Fibroblast of skin of left biceps (primary cell): Measurements from ENCODE around the gene AMOTL2.

Experiments
- DNase-seq, 2 experiments: peaks; one replicate each; pipeline ENCODE4 v3.0.0-alpha.2; 2013; ENCODE audit warnings: low read depth in 2 of 2

AMOTL2 gene

DNA sequence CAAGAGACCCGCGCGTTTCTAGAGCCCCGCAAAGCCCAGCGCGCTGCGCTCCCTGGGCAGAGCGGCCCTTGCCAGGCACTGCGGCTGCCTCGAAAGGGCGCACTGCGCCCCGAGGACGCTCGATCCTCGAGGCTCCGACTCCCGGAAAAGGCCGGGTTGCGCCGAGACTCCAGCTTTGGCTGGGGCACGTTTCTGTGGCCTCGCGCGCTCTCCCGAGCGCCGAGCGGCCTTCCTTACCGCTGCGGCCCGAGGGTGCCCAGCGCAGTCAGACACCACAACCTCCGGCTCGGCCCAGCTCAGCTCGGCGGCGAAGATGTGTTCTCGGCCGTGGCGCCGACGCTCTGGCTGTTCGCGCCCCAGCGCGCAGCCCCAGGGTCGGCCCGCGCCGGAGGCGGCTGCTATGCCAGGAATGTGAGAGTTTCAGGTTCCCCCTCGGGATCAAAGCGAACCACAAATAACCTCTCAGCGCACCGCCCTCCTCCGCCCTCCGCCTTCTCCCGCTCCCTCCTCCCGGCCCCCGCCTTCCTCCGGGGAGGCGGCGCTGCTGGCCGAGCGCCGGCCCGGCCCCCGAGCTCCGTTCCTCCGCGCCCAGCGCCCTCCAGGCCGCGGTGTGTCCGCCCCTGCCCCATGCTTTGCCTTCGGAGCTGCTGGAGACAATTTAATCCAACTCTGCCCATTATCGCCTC is at the start of gene AMOTL2:
AMOTL2 (minus strand) TSS at position 343 of the 686 bp plus-strand sequence. CDS start 3,014 bp downstream, outside the sequence.
- DNase-seq: peak; percentile 94

DNA sequence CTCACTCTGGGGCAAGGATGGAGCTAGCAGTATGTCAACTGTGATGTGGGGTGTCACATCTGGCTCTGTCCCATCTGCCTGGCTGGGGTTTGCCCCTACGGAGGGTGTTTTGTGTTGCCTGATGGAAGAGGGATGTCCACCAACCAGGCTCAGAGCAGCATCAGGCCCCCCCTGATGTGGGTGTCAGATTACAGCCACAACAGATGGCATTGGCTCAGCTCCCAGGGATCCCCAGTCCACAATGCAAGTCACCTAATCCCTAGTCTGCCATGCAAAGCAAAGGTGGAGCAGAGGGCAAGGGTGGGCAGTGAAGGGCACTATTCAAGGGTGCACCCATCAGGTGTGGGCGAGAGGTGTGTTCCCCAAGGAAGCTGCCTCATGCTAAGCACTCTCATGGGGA is 48.9 kb upstream of the AMOTL2 start:
- no peak for DNase-seq

DNA sequence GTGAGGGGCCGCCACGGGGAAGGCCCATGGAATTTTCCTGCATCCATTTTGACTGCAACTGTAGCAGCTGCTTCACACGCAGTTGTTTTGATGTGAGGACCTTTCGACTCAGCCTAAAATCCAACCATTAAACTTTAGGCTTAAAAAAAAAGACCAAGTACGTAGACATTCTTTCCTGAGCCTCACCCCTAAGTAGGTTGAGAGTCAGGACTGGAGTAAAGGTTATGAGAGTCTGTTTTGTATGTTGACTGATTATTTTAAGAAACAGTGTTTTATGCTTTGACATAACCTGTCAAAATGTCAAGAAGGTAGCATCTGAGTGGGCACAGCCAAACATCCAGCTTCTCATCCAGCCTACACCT is 45.7 kb upstream of the AMOTL2 start:
- DNase-seq: no peak

DNA sequence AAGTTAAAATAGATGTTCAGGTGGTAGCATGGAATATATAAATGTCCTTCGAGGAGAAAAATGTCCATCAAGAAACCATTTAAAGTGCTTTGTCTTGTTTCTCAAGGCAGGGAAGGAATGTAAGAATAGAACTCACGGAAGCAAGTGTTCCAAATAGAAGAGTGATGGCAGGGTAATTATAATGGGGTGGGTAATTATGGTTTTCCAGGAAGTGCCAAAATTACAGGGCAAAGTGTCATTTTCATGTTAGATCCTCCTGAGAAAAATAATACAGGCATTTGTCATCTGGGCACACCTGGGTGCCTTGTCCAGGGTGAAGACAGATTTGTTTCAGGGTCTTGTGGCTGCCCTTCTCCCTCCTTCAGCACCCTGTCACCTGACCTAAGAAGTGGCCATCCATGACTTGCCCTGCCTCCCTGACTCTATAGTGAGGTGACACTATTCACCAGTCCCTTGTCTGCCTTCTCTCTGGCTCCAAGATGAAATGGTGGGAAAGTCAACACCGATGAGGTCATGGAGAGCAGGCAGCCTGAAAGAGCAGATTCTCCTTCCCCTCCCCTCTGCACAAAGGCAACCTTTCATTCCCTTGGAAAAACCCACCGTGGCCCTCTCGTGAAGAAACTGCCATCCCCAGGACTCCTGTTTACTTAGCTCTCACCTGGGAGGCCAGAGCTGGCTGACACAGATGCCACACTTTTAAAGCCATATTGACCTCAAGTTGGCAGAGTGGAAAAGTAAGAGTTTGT is 45.1 kb upstream of the AMOTL2 start:
- DNase-seq: no peak

DNA sequence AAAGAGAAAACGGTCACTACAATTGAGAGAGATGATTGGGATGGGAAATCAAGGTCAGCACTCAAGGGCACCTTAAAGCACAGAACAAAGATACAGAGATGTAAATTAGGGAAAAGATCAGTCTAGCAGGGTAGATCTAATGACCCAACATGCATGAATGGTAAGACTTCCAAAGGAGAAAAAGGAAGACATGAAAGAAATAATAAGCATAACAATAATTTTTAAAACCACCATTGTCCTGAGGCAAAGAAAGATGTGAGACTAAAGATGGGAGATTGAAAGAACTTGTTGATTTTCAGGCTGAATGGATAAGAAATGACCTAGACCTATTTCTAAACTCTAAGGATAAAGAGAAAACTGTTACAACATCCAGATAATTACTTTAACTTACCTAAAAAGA is 34.8 kb upstream of the AMOTL2 start:
- DNase-seq: no peak

DNA sequence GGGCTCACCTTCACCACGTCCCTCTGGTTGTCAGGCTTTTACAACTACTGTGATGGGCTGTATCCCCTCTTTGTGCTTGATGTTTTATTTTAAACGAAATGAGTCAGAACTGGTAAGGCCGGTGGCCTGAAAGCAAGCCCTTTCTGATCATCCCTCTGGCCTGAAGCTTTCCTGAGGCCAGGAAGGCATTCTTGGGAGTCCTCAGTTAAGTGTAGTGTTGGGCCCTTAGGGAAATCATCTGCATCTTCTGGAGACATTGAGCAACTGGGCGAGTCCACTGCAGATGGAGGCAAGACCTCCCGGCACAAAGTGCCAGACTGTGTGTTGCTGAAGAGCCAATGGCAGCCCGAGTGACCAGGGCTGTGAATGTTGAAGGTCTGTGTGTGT is 33.0 kb upstream of the AMOTL2 start:
- no peak for DNase-seq

DNA sequence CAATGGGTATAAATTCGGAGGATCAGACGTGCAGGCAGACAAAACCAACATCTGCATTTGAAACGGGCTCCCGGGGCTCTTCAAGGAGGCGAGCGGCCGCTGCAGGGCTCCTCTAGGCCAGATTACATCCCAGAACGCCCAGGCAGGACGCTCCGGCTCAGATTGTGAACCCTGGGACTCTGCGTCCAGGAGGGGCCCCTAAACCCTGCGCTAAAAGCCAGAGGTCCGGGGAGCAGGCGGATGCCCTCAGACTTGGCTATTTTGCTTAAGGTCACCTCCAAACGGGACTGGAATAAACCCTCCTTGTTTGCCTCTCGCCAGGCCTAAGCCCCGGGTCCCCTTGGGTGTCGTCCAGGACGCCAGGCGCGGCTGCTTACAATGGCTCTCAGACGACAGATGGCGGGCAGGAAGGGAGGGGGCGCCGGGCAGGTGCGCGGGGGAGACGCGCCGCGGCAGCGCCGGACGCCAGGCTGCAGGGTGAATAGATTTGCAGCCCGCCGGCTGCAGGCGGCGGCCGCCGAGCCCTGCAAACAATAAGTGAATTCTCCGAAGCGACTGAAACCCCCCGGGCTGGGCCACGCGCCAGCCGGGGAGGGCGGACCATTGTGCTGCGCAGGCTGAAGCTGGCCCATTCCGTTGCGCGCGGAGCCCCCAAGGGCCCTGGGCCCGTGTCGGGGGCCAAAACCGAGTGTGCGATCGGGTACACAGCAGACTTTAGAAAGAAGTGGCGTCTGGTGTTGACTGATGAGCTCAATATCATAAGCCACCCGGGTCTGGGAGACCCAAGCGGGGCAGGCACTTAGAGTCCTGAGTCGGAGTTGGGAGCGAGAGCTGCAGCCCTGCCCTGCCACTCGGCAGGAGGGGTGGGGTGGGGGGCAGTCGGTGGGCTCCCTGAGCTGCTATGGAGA is 32.3 kb upstream of the AMOTL2 start:
- no peak for DNase-seq

DNA sequence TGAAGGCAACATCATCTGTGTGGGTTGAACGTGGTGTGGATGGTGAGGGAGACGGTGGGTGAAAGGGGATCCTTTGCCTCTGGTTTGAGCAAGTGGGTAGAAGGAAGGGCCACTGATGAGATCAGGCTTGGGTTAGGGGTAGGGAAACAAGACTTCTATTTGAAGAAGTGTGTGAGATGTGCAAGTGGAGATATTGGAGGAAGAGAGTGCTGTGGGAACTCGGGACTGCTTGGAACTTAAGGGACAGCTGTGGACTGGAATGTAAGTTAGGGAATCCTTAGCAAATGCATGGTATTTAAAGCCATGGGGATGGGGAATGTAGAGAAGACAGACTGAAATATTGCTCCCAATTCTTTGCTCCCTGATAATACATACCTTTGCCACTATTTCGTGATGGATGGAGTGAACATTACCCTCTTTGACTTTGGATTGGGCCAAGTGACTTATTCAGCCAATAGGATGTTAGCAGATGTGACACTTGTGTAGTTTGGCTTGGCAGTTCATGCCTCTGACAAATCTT is 30.2 kb upstream of the AMOTL2 start:
- DNase-seq: no peak

DNA sequence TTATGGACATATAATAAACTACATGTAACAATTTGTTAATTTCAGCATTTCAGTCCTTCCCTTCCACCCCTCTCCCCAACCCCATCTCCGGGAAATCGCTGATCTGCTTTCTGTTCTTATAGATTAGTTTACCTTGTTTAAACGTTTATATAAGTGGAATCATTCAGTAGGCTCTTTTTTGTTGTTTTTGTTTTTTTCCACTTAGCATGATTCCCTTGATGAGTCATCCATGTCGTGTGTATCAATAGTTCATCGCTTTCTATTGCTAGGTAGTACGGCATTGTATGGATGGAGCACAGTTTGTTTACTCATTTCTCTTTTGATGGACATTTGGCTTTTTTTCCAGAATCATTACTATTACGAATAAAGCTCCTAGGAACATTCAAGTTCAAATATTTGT is 23.5 kb upstream of the AMOTL2 start:
- no peak for DNase-seq

DNA sequence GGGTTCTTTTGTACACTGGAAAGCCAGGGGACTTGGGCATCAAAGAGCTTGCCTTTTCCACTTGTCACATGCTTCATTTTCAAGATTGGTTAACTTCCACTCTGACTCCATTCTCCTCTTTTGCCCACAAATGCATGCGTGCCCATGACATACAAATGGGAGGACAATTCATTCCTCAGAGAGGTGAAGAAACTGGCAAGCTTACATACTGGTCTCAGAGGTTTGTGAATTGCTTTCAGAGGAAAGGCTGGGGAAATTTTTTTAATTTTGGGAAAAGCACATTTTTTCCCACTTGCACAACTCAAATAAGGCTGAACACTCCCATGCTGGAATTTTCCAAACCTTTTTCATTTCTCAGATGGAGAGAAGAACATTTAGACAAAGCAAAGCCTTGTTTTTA is 20.9 kb upstream of the AMOTL2 start:
- no peak for DNase-seq

DNA sequence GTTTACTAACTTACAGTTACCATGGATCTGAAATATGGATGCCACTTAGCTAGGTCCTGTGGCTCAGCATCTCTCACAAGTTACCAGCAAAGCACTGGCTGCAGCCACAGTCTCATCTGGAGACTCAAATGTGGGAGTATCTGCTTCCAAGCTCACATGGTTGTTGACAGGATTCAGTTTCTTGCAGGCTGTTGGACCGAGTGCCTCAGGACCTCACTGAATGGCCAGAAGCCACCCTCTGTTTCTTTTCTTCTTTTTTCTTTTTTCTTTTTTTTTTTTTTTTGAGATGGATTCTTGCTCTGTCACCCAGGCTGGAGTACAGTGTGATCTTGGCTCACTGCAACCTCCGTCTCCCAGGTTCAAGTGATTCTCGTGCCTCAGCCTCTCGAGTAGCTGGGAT is 20.1 kb upstream of the AMOTL2 start:
- DNase-seq: no peak

DNA sequence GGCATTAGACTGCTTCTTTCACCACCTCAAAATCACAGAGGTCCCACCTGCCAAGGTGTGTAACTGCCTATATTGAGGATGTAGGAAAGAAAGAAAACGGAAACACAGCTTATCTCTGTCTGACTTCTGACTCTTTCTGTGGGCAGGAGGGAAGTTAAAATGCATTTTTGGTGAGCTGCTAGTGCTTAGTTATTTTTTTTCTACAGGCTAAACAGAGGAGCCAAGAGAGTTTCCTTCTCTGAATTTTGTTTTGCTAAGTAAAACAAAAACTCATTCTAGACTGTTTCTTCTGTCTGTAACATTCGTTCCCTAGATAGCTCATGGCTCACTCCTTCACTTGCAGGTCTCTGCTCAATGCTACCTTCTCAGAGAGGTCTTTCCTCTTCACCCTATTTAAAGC is 18.8 kb upstream of the AMOTL2 start:
- DNase-seq: no peak

DNA sequence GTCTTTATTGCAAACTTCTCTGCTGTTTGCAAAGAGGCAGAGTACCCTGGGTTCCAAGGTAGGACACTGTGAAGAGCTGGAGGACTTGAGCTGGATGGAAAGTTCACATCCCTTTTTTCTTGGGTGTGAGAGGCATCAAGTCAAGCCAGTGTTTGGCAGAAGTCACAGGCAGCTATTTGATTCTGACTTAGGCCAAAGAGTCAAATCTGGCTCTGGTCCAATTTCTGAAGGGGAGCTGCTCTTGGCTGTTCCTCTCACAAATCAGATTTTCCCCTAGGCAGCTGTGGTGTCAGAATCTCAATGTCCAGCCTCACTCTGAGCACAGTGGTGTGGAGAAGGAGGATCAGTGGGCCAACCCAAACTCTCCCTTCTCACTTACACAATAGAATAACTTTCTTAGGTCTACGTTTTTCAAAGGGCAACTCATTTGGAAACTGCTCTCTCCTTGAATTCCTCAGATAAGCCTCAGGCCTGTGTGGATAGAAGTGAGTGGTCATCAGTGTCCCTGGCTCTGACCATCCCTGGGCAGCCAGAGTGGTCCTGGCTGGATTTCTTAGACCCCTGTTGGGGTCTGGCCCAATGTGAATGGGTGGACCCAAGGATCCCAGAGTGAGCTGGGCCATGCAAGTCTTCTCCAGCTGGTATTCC is 18.2 kb upstream of the AMOTL2 start:
- DNase-seq: no peak

DNA sequence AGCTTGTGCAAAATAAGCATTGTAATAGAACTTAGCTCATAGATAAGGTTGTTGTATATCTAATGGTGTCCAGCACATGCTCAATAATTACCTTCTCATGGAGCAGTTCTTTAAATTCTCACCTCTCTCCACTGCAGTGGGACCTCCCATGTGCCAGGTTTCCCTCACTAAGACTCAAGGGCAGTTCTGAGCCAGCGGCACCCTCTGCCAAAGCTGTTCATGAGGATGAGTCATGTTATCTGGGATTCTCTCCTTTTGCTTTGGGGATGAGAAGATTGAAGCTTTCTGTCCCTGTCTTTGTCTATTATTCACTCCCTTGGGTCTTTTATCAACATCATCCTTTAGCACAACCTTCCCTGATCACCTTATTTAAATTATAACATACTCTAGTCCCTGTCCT is 15.6 kb upstream of the AMOTL2 start:
- DNase-seq: no peak

DNA sequence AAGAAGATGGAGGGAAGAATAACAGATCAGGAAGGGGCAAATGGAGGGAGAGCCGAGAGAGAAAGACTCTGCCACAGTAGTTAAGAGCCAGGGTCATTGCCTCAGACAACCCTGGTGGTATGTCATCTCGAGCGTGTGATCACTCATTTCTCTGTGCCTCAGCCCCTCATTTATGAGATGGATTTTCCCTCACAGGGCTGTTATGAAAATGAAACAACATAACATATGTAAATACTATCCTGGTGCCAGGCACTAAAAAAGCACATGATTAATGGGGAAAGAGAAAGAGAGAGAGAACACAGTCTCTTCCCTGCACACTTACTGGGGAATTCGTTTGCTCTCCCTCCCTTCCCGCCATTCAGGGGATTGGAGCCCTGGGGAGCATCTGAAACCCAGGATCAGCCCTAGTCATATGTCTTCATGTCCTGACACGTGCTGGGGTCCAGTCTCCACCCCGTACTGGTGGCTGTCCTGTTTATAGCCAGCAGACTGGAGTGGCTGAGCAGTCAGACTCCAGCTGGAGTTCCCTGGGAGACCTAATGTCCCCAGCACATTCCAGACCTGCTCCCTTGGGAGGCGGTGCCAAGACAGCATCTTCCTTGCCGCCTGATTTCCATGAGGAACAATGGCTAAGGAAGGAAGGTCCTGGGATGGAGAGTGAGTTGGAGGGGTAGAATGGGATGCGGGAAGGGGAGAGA is 14.7 kb upstream of the AMOTL2 start:
- no peak for DNase-seq

DNA sequence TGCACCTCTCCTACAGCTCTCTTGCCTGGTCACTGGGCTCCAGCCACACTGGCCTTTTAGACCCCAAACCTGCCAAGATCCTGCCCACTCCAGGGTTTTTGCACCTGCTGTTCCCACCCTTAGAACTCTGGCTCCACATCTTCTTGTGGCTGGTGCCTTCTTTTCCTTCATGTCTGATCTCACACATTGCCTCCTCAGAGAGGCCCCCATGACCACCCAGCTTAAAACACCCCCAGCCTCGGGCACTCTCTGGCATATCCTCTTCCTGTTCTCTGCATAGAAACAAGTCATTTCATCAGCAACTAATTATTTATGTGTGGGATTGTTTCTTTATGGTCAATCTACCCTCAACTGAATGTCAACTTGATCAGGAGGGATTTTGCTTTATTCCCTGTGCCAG is 14.0 kb upstream of the AMOTL2 start:
- DNase-seq: no peak

DNA sequence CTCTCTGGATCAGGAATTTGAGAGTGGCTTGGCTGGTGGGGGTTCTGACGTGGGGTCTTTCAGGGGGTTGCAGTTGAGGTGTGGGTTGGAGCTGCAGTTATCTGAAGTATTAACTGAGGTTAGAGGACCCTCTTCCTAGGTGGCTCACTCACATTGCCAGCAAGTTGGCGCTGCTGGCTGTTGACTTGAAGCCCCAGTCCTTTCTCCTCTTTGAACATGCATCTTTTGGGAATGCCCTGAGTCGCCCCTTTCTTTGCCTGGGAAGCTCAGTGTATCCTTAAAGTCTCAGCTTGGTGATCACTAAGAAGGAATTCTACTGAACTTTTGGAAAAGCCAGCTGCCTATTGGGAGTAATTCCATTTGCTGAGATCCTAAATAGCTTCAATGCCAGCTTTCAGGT is 13.0 kb upstream of the AMOTL2 start:
- no peak for DNase-seq

DNA sequence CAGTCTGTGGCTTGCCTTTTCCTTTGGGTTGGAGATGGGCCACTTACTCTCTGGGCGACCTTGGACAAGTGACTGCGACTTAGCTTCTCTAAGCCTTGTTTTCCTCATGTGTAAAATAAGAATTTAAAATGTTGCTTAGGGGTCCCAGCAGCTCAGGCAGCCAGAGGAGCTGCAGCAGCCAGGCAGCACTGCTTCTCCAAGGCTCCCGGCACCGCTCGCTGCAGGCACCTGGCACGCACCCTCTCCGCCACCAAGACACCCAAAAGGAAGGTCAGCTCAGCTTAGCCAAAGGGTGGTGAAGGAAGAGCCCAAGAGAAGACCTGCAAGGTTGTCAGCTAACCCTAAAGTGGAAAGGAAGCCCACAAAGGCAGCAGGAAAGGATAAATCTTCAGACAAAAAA is 10.7 kb upstream of the AMOTL2 start:
- no peak for DNase-seq

DNA sequence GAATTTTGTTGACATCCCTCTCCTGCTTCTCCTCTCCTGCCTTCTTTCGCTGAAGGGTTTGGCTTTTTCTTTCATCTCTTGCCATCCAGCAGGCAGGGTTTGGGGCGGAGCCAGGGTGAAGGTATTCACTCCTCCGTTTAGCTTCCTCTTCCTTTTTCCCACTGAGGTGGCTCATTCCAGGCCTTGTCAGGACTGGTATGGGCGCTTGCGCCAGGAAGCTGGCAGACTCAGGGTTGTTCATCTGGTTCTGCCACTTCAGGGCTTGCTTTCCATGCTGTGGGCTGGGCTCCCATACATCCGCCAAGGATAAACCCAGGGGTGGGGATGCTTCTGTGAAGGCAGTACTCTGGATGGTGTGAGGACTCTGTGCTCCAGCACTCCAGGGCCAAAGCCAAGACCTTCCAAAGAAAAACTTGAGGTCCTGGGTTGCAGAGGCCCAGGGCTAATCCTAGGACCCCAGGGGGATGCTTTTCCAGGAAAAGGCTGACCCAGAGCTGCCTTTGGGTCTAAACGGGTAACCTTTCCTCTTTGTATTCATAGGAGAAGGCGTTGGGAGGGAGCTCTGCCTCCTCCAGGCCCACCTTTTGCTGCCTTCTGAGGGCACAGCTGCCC is 7.7 kb upstream of the AMOTL2 start:
- DNase-seq: no peak

DNA sequence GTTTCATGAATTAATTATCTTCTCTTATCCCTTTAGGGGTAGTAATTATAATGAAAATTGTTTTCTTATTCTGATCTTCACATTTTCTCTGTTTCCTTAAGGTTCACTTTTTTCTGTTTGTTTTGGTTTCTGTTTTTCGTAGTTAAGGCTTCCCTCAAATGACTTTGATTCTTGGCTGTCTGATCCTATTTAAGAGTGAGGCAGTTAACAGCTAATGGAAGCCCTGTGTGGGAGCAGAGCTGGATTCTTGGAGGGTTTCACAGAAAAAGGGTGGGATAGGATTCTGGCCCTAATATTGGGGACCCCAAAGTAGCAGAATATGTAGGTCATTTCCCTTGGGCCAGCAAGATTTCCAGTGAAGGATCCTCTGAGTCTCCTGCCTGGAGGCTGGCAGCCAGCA is 6.8 kb upstream of the AMOTL2 start:
- DNase-seq: no peak

DNA sequence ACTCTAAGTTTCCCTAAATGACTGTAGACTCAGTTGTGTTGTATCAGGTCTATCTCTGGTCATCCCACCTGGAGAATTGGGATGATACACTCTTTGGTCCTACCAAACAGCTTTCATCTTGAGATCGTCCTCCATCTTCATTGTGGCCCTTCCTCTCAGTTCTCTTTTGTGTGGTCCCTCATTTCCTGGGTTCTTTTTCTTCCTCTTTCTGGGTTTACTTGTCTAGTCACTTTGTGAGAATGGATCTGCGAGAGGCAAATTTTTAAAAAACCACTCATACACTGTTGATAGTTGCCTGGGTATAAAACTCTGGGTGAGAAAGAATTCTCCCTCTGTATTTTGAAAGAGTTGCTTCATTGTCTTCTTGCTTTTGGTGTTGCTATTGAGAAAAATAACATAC is 6.0 kb upstream of the AMOTL2 start:
- no peak for DNase-seq
